Renal cortex interstitium (tissue), 11 donors: ENCODE results near the gene RPL39L. TPM values are rescaled to one million over a fixed set of nuclear protein-coding genes. Genes with fewer than 3 reads are reported as not detected.
"Not testable (repeated sequence)": the region's sequence is repeated elsewhere in the genome, so short reads cannot be mapped to it uniquely, and the experiment has no call there.

Source experiments
- DNase-seq, 11 donors: peaks; one replicate each; pipeline ENCODE4 v3.0.0-alpha.2; 2013; ENCODE audit warnings: low read depth in 9 of 11, low spot score in 4 of 11; ENCODE audit errors: extremely low read depth in 1 of 11
- polyA plus RNA-seq, 3 donors: library from polyadenylated mRNA; unstranded; fragments of 120-200 nt; gene quantifications; one replicate each; pipeline ENCODE4 v1.2.1, GENCODE V29; 2013; ENCODE audit not compliant: insufficient read length in 3 of 3

The RPL39L gene
- polyA plus RNA-seq, 3 donors: 15.7 to 19.5 (median 17.8) TPM

DNA sequence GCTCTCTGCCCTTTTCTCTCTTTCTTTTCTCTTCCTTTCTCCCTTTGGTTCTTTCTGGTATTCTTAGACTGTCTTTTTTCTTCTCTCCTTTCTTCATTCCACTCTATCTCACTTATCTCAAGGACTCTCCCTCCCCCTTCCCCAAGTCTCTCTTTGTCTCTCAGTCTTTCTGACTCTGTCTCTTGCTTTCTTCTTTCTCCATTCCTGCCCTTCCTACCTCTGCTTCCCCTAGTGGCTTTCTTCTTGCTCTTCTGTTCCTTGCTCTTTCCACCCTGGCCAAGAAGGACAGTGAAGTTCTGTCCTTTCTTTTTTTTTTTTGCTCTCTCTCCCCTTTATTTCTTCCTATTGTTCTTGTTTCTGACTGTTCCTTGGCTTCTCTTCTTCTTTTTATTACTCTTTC, 22.3 kb upstream of the RPL39L start:
- no peak for DNase-seq

DNA sequence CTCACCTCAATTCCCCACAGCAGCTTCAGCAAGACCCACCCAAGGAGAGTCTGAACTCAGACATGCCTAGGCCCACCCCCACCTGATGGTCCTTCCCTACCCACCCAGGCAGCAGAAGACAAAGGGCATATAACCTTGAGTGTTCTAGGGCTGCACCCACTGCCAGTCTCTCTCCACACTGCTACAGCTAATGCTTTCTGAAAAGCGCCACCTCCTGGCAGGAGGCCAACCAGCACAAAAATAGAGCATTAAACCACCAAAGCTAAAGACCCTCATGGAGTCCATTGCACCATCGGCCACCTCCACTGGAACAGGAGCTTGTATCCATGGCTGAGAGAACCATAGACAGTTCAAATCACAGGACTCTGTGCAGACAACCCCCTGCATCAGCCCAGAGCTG, 11.3 kb upstream of the RPL39L start:
- no peak for DNase-seq

DNA sequence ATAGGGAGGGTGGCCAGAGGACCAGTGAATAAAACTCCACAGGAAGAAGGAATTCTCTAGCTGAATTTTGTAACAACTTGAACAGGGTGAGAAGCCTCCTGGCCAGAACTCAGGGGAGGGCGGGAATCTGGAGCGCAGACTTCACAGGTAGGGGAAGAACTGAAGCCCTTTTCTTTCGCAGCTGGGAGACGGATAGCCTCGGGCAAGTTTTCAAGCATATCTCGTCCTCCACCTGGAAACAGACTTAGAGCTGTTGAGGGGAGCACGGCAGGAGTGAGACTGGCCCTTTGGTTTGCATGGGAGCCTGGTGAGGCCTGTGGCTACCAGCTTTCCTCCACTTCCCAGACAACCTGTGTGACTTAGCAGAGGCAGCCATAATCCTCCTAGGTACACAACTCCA, 10.9 kb upstream of the RPL39L start:
- no peak for DNase-seq

DNA sequence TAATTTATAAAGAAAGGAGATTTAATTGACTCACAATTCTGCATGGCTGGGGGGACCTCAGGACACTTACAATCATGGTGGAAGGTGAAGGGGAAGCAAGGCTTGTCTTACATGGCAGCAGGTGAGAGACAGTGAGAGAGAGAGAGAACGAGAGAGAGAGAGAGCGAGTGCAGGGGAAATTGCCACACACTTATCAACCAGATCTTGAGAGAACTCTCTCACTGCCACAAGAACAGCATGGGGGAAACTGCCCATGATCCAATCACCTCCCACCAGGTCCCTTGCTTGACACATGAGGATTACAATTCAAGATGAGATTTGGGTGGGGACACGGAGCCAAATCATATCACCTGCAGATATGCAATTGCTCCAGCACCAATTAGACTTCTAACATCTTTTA, 7.1 kb upstream of the RPL39L start:
- no peak for DNase-seq

DNA sequence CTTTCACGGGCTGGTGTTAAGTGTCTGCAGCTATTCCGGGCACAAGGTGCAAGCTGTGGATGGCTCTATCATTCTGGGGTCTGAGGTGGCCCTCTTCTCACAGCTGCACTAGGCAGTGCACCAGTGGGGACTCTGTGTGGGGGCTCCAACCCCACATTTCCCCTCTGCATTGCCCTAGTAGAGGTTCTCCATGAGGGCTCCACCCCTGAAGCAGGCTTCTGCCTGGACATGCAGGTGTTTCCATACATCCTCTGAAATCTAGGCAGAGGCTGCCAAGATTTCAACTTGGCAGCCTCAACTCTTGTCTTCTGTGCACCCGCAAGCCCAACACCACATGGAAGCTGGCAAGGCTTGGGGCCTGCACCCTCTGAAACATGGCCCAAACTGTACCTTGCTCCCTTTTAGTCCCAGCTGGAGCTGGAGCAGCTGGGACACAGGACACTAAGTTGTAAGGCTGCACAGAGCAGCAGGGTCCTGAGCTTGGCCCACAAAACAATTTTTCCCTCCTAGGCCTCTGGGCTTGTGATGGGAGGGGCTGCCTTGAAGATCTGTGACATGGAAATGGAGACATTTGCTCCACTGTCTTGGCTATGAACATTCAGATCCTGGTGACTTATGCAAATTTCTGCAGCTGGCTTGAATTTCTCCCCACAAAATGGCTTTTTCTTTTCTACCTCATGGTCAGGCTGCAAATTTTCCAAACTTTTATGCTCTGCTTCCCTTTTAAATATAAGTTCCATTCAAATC, 6.0 kb upstream of the RPL39L start:
- DNase-seq: no peak

DNA sequence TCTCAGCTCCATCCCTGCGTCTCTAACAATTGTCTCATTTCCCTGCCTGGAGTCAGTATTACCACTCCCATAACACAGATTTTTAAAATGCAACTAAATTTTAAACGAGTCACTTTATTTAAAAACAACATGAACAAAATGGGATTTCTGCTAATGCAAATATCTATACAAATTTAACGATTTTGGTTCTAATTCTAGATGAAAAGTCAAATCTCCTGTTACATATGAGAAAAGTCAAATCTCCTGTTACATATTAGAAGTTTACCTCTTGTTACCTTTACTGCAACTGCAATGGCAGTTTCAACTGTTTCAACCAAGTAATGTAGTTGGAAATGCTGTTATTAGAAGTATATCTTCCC, 578 bp upstream of the RPL39L start:
- DNase-seq: no peak

DNA sequence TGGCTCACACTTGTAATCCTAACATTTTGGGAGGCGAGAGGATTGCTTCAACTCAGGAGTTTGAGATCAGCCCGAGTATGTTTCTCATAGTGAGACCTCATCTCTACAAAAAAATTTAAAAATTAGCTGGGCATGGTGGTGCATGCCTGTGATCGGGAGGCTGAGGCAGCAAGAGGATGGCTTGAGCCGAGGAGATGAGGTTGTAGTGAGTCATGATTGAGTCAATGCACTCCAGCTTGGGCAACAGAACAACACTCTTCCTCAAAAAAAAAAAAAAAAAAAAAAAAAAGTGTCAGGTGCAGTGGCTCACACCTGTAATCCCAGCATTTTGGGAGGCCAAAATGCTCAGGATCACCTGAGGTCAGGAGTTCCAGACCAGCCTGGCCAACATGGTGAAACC, 2.4 kb downstream of the RPL39L start:
- DNase-seq: no peak

DNA sequence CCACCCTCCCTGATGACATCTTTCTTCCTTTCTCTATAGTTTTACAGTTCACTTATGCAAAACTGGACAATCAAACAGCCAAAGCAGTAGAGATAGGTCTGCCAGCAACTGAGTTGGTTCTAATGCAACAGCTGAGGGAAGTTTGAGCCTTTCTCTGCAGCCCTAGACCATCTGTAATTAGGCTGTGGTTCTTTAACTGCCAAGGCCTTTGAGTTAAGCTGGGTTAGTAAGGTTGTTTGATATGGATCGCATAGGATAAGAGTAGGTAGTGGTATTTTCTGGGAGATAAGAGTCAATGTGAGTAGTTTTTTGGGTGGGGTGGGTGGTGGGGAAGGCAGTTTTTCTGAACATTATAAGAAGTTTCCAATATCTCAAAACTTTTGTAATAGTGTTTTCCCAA, 3.0 kb downstream of the RPL39L start:
- no peak for DNase-seq

DNA sequence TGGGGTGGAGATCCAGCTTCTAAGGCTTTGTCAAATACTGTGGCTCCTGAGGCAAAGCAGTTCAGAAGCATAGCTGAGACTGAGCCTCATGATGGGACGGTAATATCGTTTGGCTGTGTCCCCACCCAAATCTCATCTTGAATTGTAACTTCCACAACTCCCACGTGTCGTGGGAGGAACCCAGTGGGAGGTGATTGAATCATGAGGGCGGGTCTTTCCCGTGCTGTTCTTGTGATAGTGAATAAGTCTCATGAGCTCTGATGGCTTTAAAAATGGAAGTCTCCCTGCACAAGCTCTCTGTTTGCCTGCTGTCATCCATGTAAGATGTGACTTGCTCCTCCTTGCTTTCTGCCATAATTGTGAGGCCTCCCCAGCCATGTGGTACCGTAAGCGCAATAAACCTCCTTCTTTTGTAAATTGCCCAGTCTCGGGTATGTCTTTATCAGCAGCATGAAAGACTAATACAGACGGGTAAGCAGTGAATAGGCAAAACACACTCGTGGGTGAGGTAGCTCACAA, 4.1 kb downstream of the RPL39L start:
- DNase-seq: not testable (repeated sequence)

DNA sequence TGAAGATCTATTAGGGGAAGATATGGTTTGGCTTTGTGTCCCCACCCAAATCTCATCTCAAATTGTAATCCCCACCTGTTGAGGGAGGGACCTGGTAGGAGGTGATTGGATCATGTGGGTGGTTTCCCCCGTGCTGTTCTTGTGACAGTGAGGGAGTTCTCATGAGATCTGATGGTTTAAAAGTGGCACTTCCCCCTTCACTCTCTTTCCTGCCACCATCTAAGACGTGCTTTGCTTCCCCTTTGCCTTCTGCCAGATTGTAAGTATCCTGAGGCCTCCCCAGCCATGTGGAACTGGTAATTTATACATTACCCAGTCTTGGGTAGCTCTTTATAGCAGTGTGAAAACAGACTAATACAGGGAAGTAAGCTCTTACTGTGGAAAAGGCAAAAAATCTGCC, 6.1 kb downstream of the RPL39L start:
- not testable (repeated sequence) for DNase-seq

DNA sequence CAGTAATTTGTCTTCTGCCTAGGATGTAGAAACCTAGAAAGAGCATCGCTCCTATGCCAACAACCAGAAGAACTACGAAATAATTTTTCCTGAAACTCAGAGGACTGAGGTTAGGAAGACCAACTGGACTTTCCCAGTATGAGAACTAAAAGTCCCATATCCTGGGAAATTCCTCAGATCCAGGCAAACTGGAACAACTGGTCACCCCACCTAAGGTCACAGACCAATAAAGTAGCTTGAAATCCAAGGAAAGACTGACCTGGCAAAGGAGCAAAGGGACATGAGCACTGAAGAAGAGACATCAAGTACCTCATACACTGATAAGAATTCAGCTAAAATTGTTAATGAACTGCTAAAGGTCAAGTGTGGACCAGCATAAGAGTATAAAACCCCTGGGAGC, 6.6 kb downstream of the RPL39L start:
- no peak for DNase-seq

DNA sequence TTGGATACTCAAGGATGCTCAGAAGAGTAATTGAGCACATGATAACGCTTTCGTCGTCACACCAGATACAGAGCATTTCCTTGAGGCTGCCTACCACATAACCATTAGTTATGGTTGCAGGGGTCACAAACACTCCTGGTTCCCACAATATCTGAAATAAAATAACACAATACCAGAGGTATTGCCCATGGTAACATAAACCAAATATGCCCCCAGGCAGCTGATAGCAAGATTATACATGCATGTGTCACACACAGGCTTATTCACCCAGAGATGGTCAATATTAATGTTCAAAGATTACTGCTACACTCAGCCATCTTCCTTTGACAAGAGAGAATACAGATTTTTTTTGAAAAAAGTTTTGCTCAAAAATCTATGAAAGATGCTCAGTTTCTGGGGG, 7.3 kb downstream of the RPL39L start:
- no peak for DNase-seq

DNA sequence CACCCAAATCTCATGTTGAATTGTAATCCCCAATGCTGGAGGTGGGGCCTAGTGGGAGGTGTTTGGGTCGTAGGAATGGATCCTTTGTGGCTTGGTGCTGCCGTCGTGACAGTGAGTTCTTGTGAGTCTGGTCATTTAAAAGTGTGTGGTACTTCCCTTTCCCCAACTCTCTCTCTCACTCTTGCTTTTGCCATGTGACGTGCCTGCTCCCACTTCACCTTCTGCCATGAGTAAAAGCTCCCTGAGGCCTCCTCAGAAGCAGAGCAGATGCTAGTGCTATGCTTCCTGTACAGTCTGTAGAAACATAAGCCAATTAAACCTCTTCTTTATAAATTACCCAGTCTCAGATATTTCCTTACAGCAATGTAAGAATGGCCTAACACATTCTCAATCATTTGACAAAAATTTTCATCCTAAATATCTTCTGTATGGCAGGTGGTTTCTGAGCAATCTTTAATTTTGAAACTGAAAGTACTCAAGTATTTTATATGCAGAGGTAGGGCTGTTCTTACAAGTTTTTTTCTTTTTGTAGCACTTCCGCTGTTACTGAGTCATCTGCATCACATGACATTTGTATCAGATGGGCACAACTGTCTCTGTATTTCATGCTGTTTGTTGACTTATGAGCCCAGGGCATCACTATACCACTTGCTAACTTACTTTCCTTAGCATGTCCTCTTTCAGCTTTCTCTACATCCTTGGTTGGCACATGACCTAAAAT, 8.8 kb downstream of the RPL39L start:
- no peak for DNase-seq

DNA sequence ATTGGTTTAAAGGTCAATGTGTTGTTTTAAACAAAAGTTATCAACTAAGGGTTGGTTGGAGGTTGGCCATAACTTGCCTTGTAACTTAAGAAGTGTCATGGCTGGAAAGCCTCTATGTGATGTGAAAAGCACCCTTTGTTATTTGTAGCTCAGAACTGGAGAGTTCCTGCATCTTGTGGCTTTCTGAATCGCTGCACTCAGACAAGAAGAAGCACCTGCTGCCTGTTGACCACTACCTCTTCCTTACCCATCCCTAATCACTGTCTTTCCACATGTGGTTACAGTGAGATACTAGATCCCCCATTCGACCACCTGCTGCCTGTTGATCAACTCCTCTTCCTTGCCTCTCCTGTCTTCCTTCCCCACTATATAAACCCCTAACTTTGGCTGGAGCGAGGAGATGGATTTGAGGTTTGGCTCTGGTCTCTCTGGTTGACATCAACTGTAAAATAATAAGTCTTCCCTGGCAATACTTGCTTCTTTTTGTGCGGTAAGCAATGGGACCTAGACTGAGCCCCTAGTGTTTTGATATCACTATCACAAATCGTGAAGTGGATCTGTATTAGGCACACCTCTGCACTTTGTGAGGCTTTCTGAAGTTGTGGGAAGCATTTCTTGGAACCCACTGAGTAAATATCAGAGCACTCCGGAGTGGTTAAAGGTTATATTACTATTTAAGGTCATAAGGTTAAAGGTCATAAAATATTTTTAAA, 13.8 kb downstream of the RPL39L start:
- DNase-seq: no peak

DNA sequence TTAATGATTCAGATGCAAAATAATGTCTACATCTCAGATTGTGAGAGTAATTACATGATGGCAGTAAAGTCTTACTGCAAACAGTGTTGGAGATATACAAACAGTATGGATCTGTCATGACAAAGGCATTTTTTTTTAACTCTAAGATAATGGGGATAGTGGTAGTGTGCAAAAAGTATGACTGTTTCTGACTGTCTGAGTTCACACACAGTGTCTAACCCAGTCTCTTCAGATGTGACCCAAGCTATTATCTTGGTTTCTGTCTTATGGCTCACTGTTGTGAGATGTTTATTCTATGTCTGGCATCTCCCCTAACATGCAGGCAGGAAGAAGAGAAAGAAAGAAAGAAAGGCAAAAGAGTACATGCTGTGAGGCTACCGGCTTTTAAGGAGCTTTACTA, 17.0 kb downstream of the RPL39L start:
- DNase-seq: no peak

DNA sequence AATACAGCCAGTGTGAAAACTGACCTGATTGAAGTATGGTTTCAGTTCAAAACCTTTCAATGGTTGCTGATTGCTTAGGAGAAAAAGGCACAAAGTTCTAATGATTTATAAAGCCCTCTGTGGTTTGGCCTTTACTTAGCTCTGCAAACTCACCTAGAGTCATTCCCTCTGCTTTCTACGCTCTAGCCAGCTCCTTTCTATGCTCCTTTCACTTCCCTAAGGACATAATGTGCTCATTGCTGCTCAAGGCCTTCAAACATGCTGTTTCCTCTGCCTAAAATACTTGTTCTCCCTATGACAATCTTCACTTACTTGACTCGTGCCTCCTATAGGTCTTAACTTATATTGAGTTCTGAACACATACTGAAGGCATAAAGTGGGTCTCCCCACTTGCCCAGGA, 19.0 kb downstream of the RPL39L start:
- no peak for DNase-seq

DNA sequence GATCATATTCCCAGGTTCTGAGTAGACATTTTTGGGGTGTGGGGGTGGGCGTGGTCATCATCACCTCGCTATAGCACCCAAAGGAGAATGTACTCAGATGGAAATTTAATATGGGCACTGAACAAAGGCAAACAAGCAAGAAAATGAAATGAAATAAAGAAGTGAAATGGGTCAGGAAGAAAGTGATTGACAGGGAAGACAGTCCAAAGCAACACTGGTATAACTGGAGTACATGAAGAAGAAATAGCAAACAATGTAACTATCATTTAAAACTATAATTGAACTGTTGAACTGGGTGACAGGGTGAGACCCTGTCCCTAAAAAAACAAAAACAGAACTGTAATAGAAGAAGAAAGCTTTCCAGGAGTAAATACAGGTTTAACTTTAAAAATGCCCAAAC, 24.8 kb downstream of the RPL39L start:
- no peak for DNase-seq

DNA sequence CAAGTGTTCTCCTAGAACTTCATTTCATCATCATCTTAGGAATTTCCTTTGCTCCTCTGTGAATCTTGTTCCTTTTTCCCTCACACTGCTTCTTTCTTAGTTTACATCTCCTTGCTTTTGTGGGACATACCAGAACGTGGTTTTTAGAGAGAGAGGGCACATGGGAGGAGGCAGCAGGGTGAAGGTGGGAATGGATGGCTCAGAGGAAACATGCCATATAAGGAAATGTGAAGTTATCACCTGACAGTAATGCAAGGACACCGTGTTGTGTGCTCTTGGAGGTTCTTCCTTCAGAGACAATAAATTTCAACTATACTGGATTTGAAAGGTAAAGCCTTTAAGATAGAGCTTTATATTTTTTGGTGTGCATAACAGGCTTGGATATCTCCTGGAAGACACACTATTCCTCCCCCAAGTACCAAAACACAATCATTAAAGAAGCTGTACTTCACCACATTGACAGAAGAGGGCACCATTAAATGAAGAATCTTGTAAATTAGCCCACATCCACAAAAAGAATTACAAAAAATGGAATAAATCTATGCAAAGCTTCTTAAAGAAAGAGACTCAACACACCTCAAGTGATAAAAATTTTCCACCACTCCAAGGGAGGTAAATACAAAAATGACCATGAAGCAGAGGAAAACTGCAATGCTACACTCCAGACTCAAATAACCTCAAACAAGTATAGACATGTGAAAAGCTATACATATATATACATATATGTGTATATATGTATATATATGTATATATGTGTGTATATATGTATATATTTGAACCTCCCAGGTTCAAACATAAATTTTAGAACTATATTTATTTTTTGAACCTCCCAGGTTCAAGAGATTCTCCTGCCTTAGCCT, 26.1 kb downstream of the RPL39L start:
- DNase-seq: peak in 1 of 11 donors; percentile 2

DNA sequence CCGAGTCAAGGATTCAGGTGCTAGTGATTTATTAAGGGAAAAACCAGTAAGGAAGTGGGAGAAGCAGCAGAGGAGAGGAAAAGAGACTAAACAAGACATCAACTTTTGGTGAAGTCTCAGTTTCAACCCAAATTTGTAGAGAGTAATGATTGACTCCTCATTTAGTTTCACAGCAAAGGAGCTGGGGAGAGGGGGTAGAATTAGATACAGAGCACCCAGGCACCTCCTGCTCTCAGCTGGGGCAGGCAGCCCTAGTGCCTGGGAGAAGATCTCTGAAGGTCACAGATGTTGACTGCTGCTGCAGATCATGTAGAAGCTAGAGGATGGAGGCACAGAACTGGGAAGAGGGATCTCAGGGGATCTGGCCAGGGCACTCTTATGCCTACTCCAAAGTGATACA, 29.1 kb downstream of the RPL39L start:
- no peak for DNase-seq
